GM18517 (cell line): Measurements from ENCODE around the gene WDR1.

Experiments
- ATAC-seq: cut with Tn5 transposase; IDR thresholded peaks from one replicate; pipeline ENCODE4 v1.9.1; 2021; ENCODE audit warnings: mild to moderate bottlenecking, moderate library complexity; ENCODE audit not compliant: unreplicated experiment

The WDR1 gene

DNA sequence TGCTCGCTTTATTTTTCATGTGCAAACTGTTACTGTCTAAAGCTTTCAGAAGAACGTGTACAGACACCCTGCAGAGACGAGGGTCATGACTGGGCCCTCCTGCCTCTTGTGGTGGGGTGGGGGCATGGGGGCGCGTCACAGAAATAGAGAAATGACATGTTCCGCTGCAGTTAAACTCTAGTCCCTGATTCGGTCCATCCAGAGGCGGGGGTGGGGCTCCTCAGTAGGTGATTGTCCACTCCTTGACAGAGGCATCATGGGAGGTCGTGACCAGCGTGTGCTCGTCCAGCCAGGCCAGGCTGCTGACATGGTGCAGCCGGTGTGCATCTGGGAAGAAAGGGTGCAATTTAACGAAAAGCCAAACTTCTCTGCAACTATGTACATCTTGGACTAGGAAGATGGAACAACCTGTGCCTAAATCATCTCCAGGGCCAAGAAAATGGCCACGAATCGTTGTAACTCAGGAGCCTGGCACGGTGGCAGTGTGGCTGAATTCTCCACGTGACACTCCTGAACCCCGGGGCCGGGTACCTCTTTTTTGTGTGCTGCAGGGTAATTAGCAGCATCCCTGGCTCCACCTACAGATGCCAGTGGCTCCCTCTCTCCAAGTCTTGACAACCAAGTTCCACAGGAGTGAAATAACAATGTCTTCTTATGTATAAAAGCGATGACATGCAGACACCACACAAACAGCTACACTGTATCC is 41.3 kb downstream of the WDR1 start:
- no peak for ATAC-seq

DNA sequence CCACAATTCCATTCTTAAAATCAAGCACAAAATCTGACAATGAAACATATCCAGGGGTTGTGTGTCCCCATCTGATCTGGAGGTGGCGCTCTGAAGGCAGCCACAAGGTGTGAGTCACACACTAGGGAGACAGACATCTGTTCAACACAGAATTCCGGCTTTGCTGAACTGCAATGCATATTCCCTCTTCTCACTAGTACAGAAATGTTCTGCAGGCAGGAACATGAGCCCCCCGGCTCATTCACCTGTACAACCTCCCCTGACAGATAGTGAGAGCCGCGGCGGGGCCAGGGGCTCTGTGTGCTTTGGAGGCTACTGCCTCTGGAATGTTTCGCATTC is 41.9 kb downstream of the WDR1 start:
- no peak for ATAC-seq

GRCh38 chr4:10074076-10074766 is 42.4 kb downstream of the WDR1 start:
- ATAC-seq: no peak

GRCh38 chr4:10072420-10073017 is 44.1 kb downstream of the WDR1 start:
- no peak for ATAC-seq

- no peak for ATAC-seq
These were observed 47.4 kb downstream of the WDR1 start for GRCh38 chr4:10069075-10069642.

- no peak for ATAC-seq
These were observed 49.6 kb downstream of the WDR1 start for GRCh38 chr4:10066670-10067651.

DNA sequence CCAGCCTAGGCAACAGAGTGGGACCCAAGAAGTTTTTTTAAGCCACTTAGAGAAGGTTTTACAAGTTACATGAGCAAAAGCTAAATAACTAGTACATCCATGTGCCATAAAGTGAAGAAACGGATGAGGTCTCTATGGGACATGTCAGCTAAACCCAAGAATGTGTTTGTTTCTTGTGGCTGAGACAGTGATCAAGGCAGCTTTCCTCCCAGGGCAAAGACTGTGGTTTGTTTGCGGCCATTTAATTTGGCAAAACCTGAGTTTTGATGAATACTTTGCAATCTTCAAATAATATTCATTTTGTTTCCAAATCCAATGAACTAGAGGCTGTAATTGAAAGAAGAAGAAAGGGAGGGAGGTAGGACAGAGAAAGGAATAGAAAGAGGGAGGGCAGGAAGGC is 50.4 kb downstream of the WDR1 start:
- ATAC-seq: no peak

GRCh38 chr4:10063544-10064300 is 52.9 kb downstream of the WDR1 start:
- no peak for ATAC-seq

DNA sequence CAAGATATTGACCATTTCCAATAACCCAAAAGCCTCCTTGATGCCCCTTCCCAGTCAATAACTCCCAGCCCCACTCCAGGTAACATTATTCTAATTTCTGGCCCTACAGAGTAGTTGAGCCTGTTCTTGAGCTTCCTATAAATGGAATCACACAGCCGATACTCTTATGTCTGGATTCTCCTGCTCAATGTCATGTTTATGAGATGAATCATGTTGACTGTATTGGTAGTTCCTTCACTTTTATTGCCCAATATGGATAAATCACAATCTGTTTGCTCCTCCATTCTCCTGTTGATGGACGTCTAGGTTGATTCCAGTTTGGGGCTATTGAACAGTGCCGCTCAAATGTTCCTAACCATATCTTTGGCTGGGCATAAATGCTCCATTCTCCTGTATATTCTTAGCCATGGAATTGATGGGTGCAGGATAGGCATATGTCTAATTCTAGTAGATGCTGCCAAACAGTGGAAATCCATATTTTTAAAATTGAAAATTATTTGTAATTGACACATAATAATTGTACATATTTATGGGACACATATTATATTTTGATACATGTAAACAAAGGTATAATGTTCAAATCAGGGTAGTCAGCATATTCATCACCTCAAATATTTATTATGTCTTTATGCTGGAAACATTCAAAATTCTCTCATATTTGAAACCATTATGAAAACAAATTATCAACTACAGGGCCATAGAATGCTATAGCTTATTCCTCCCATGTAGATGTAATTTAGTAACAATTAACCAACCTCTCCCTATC is 54.8 kb downstream of the WDR1 start:
- no peak for ATAC-seq

- ATAC-seq: no peak
These were observed 58.2 kb downstream of the WDR1 start for GRCh38 chr4:10058371-10058770.

- no peak for ATAC-seq
These were observed 59.6 kb downstream of the WDR1 start for GRCh38 chr4:10057023-10057395.

DNA sequence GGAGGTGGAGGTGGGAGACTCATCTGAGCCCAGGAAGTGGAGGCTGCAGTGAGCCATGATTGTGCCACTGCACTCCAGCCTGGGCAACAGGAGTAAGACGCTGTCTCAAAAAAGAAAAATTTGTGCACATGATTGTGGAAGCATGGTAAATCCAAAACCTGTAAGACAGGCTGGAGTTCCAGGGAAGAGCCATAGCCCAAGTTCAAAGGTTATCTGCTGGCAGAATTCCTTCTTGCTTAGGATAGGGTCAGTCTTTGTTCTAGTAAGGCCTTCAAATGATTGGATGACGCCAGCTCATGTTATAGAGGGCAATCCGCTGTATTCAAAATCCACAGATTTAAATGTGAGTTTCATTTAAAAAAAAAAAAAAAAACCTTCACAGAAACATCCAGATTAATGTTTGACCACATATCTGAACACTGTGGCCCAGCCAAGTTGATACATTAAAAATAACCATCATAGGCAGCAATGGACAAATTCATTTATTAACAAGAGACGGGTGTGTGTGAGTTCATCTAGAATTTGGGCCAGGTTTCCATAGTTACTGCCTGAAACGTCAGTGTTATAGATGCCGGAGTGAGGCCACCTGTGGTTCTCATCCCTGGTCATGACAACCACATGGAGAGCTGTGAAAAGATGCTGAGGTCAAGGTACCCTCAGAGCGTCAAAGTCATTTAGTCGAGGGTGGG is 60.1 kb downstream of the WDR1 start:
- no peak for ATAC-seq

DNA sequence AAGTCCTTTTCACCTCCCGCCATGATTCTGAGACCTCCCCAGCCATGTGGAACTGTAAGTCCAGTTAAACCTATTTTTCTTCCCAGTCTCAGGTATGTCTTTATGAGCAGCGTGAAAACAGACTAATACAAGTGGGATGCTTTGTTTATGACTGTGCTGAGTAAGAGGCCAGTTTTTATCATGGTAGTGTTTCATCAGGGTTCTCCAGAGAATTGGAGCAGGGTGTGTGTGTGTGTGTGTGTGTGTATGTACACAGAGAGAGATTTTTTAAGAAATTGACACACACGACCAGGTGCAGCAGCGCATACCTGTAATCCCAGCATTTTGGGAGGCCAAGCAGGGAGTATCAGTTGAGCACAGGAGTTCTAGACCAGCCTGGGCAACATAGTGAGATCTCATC is 60.7 kb downstream of the WDR1 start:
- no peak for ATAC-seq

DNA sequence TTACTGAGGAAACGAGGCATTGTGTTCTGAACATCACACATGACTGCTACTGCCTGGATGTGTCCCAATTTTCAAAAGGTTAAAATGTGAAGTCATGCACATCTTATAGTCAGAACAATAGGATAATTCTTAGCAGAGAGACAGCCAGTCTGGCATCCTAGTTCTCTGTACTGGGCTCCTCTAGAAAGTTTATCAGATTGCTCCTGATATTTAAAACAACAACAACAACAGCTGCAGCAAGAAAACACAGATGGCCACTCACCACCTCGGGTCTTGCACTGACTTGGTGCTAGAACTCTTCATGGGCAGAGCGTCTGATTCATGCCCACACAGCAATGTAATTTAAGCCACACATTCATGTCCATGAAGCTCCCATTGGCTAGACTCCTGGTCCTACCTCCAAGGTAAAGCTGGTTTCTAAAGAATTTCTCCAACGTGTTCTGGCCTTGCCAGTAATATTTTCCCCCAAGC is 62.0 kb downstream of the WDR1 start:
- ATAC-seq: no peak

GRCh38 chr4:10053635-10054453 is 62.8 kb downstream of the WDR1 start:
- ATAC-seq: no peak

GRCh38 chr4:10051517-10052135 is 65.0 kb downstream of the WDR1 start:
- ATAC-seq: no peak

GRCh38 chr4:10050721-10051120 is 65.9 kb downstream of the WDR1 start:
- no peak for ATAC-seq
